Umbilical cord (tissue), 2 donors: ENCODE data around the gene RTN1. TPM values are rescaled to one million over a fixed set of nuclear protein-coding genes. Genes with fewer than 3 reads are reported as not detected.

Experiments used
- DNase-seq: peaks from one replicate; pipeline ENCODE4 v3.0.0-alpha.2; 2015; ENCODE audit warnings: low spot score
- total RNA-seq: library from RNA; depleted of rRNA; stranded (reverse); fragments of >200 nt; gene quantifications from one replicate; pipeline ENCODE4 v1.2.3, GENCODE V29; 2014; ENCODE audit warnings: low replicate concordance; ENCODE audit not compliant: insufficient read depth

RTN1 gene
- total RNA-seq, 1 donor from 2014 or later = 12.5 TPM

- peak; percentile 27 for DNase-seq
Measured at GRCh38 chr14:59803052-59803540, 67.5 kb downstream of the RTN1 start.

GRCh38 chr14:59788176-59788575 lies 82.4 kb downstream of the RTN1 start:
- no peak for DNase-seq

GRCh38 chr14:59787045-59787674 lies 83.4 kb downstream of the RTN1 start:
- DNase-seq = no peak

GRCh38 chr14:59785629-59786028 lies 84.9 kb downstream of the RTN1 start:
- DNase-seq = no peak

- no peak for DNase-seq
Measured at GRCh38 chr14:59782760-59783159, 87.8 kb downstream of the RTN1 start.

- no peak for DNase-seq
Measured at GRCh38 chr14:59777006-59777579, 93.5 kb downstream of the RTN1 start.

- no peak for DNase-seq
Measured at GRCh38 chr14:59776468-59776867, 94.1 kb downstream of the RTN1 start.

GRCh38 chr14:59772233-59772632 lies 98.3 kb downstream of the RTN1 start:
- DNase-seq = no peak

- peak; percentile 66 for DNase-seq
Measured at GRCh38 chr14:59771577-59771976, 99.0 kb downstream of the RTN1 start.

GRCh38 chr14:59769586-59769985 lies 101.0 kb downstream of the RTN1 start:
- no peak for DNase-seq

- no peak for DNase-seq
Measured at GRCh38 chr14:59768855-59769375, 101.7 kb downstream of the RTN1 start.

- DNase-seq = no peak
Measured at GRCh38 chr14:59761851-59762250, 108.7 kb downstream of the RTN1 start.

GRCh38 chr14:59755409-59756135 lies 115.0 kb downstream of the RTN1 start:
- no peak for DNase-seq

GRCh38 chr14:59754256-59754655 lies 116.3 kb downstream of the RTN1 start:
- no peak for DNase-seq

- DNase-seq = no peak
Measured at GRCh38 chr14:59753512-59753911, 117.1 kb downstream of the RTN1 start.

- no peak for DNase-seq
Measured at GRCh38 chr14:59751578-59751977, 119.0 kb downstream of the RTN1 start.

- peak; percentile 7 for DNase-seq
Measured at GRCh38 chr14:59739794-59740193, 130.8 kb downstream of the RTN1 start.

GRCh38 chr14:59728304-59728703 lies 142.3 kb downstream of the RTN1 start:
- no peak for DNase-seq

- no peak for DNase-seq
Measured at GRCh38 chr14:59727073-59727661, 143.4 kb downstream of the RTN1 start.

GRCh38 chr14:59711080-59711479 lies 159.5 kb downstream of the RTN1 start:
- DNase-seq = peak; percentile 9

- DNase-seq = peak; percentile 51
Measured at GRCh38 chr14:59707778-59708561, 162.6 kb downstream of the RTN1 start.
